HepG2 (cell line): ENCODE data around the gene PDZK1. TPM values are rescaled to one million over a fixed set of nuclear protein-coding genes. Genes with fewer than 3 reads are reported as not detected.

Source experiments
- ERF ChIP-seq: IDR thresholded peaks from 2 replicates; pipeline ENCODE4 v1.6.1; 2018; ENCODE audit warnings: missing biosample characterization, missing genetic modification reagents
- FOXA3 ChIP-seq: IDR thresholded peaks from 2 replicates; pipeline ENCODE4 v1.6.1; 2016; ENCODE audit warnings: missing genetic modification reagents, missing compliant biosample characterization
- HNF1B ChIP-seq: sonication (generic); formaldehyde crosslinking; IDR thresholded peaks from 2 replicates; pipeline ENCODE4 v1.5.1; 2020; ENCODE audit warnings: mild to moderate bottlenecking, moderate library complexity, missing genetic modification reagents
- NCOA1 ChIP-seq: sonication (generic); formaldehyde crosslinking; IDR thresholded peaks from 2 replicates; pipeline ENCODE4 v1.9.0; 2021; ENCODE audit warnings: missing genetic modification reagents
- RNF2 ChIP-seq: fragments of 450-650 bp; conservative IDR thresholded peaks from 2 replicates; pipeline ENCODE4 v1.6.1; 2016; ENCODE audit warnings: low read depth
- SOX5 ChIP-seq: IDR thresholded peaks from 2 replicates; pipeline ENCODE4 v1.6.1; 2016; ENCODE audit warnings: borderline replicate concordance
- THRA ChIP-seq: sonication (generic); formaldehyde crosslinking; IDR thresholded peaks from 2 replicates; pipeline ENCODE4 v1.4.0; 2020; ENCODE audit warnings: missing genetic modification reagents, borderline replicate concordance
- ZBTB40 ChIP-seq, 2 experiments: fragments of 450-650 bp in 1 of 2; sonication (generic) in 1 of 2; formaldehyde crosslinking in 1 of 2; IDR thresholded peaks; 2 replicates each; pipeline versions ENCODE4 v1.6.1 to v1.8.0; 2016 to 2022; ENCODE audit warnings: antibody characterized with exemption in 1 of 2, mild to moderate bottlenecking in 1 of 2, missing genetic modification reagents in 1 of 2
- ZGPAT ChIP-seq: IDR thresholded peaks from 2 replicates; pipeline ENCODE4 v1.6.1; 2016; ENCODE audit warnings: mild to moderate bottlenecking
- ZNF12 ChIP-seq: sonication (generic); formaldehyde crosslinking; IDR thresholded peaks from 2 replicates; pipeline ENCODE4 v1.5.0; 2020; ENCODE audit warnings: missing genetic modification reagents
- ZNF276 ChIP-seq: sonication (generic); formaldehyde crosslinking; IDR thresholded peaks from 2 replicates; pipeline ENCODE4 v1.4.0; 2020; ENCODE audit warnings: mild to moderate bottlenecking, low read depth, missing genetic modification reagents
- ZNF546 ChIP-seq: sonication (generic); formaldehyde crosslinking; conservative IDR thresholded peaks from 2 replicates; pipeline ENCODE4 v1.8.1; 2023; ENCODE audit warnings: mild to moderate bottlenecking, missing genetic modification reagents
- ZNF678 ChIP-seq: sonication (generic); formaldehyde crosslinking; IDR thresholded peaks from 2 replicates; pipeline ENCODE4 v1.4.0; 2020; ENCODE audit warnings: mild to moderate bottlenecking, missing genetic modification reagents
- polyA plus RNA-seq, 8 experiments: library from polyadenylated mRNA; depleted of rRNA in 3 of 8; stranded (reverse) in 7 of 8; unstranded in 1 of 8; fragments of >200 nt; fragmentation: Illumina TruSeq in 4 of 8; extraction: Trizol in 4 of 8; gene quantifications; 2 replicates each; pipeline versions ENCODE4 v1.2.1 to v1.2.3, GENCODE V29; 2011 to 2016; ENCODE audit warnings: low read depth in 4 of 8, missing spikeins in 1 of 8, mixed read lengths in 1 of 8; ENCODE audit not compliant: insufficient read depth in 1 of 8
- total RNA-seq, 5 experiments: library from RNA; depleted of rRNA; stranded (reverse); fragments of >200 nt; fragmentation: Illumina TruSeq; extraction: Trizol; gene quantifications; 2 replicates each; pipeline ENCODE4 v1.2.3, GENCODE V29; 2016; ENCODE audit warnings: low read depth in 1 of 5

The PDZK1 gene
- total and polyA plus RNA-seq, 2 of the 13 experiments (the other 11 are each of a cell fraction or from before 2014, with no cell fraction given), result 16.2 to 46.4 TPM

- TF ChIP-seq ZBTB40 (IDR thresholded peaks at IDR 0.05) (no peak), ZBTB40 (CRISPR knock-in tag; IDR thresholded peaks at IDR 0.05) (no peak), ZNF546 (no peak), ERF (CRISPR knock-in tag) (no peak), ZNF12 (peak; percentile 27; the same call in 1 of the 2 replicates), ZNF276 (CRISPR knock-in tag) (peak; percentile 99), THRA (CRISPR knock-in tag) (peak; percentile 74; the same call in 1 of the 2 replicates), FOXA3 (CRISPR knock-in tag) (peak; percentile 74), NCOA1 (0 out of 2 replicates have a peak, but pooled peaks have one; percentile 15), HNF1B (CRISPR knock-in tag) (peak; percentile 56; the same call in 1 of the 2 replicates), SOX5 (CRISPR knock-in tag) (peak; percentile 74), RNF2 (no peak), ZNF678 (CRISPR knock-in tag) (no peak), ZGPAT (CRISPR knock-in tag) (peak; percentile 31; the same call in 1 of the 2 replicates)
Measured at GRCh38 chr1:145711213-145711651, 4.1 kb upstream of the PDZK1 start (continued).
